ENCODE measurements around the gene PBX2. TPM values are rescaled to one million over a fixed set of nuclear protein-coding genes. Genes with fewer than 3 reads are reported as not detected.

The PBX2 gene
- total RNA-seq, result 10 to 100 TPM; 25.3 to 60.4 (median 39.7) TPM
- 10 to 100 TPM; 35.7 to 42.1 TPM for polyA plus RNA-seq
- long read RNA-seq, donor 1, transcript PBX2-201 (9 exons, 3,205 nt), result major isoform, 8 of 10 reads
- long read RNA-seq, donor 1, partial matches to known transcripts, result 1 of 10 reads
- long read RNA-seq, donor 1, other reads (novel, unspliced or antisense), result 1 of 10 reads
- long read RNA-seq, donor 2, partial matches to known transcripts, result 1 of 6 reads
- long read RNA-seq, donor 2, other reads (novel, unspliced or antisense), result 1 of 6 reads
- long read RNA-seq, donor 3, transcript PBX2-201 (9 exons, 3,205 nt), result major isoform, 8 of 9 reads
- long read RNA-seq, donor 3, partial matches to known transcripts, result 1 of 9 reads
- long read RNA-seq, donor 3, other reads (novel, unspliced or antisense), result 0 of 9 reads

- WGBS, 4 donors, result 2 to 3% (median 3%) methylated on average over 20 to 23 of the region's 23 CpGs
These were observed at the start of gene PBX2 for GRCh38 chr6:32190054-32190851. Gene PBX2 (minus strand): TSS chr6:32190202. CDS start chr6:32189915, 287 bp downstream.

GRCh38 chr6:32239462-32239861, 49.5 kb upstream of the PBX2 start:
- Histone ChIP-seq H3K4me1 (peaks cover 0 to 15% (median 5%) of the 10 kb centered on the region in 12 donors), H3K36me3 (no peaks in the 10 kb centered on the region), H3K27me3 (no peaks in the 10 kb centered on the region), H3K4me3 (no peak overlapping the region), H3K9me3 (no peaks in the 10 kb centered on the region), H3K27ac (no peak overlapping the region)
- ATAC-seq (no peak), DNase-seq (no peak)
- no peak for TF ChIP-seq CTCF (IDR thresholded peaks at IDR 0.05)
- no peak for TF ChIP-seq POLR2A (IDR thresholded peaks at IDR 0.05)
- intact Hi-C loops (cut with DNase I), result no loop called here
- WGBS, 4 donors, result 67 to 82% (median 75%) methylated on average over 2 of the region's 2 CpGs

More at GRCh38 chr6:32190054-32190851, at the start of gene PBX2:
- ATAC-seq, result peak; percentile 74 to 84 (median 78)
- H3K36me3 ChIP-seq, result peaks cover 0 to 27% (median 19%) of the 10 kb centered on the region in 9 donors
- TF ChIP-seq CTCF (IDR thresholded peaks at IDR 0.05), result no peak
- TF ChIP-seq POLR2A (IDR thresholded peaks at IDR 0.05), result peak in 1 of 2 donors; percentile 83
- H3K27ac ChIP-seq, result peak within 1 kb of the TSS; percentile 90 to 100 (median 97)
- peak; percentile 91 to 97 (median 95) for DNase-seq
- peaks cover 0 to 82% (median 60%) of the 10 kb centered on the region in 12 donors for H3K4me1 ChIP-seq
- H3K27me3 ChIP-seq, result no peaks in the 10 kb centered on the region
- intact Hi-C loops (cut with DNase I), result loop anchor here in 3 of 10 donors (5.0 to 10.0 kb wide), 3 partner anchors 63 to 1015 kb away; partner anchors contain the start of genes ATF6B (in 1 of the 3), HSD17B8 (in 1 of the 3), RING1 (in 1 of the 3) and RXRB (in 1 of the 3)
- no peaks in the 10 kb centered on the region for H3K9me3 ChIP-seq
- peak within 1 kb of the TSS; percentile 59 to 93 (median 80) for H3K4me3 ChIP-seq

- ATAC-seq (peak in 3 of 4 donors; percentile 42 to 84 (median 58)), DNase-seq (no peak)
- Histone ChIP-seq H3K4me1 (peaks cover 0 to 15% (median 0%) of the 10 kb centered on the region in 12 donors), H3K27me3 (no peaks in the 10 kb centered on the region), H3K27ac (peak overlapping the region; percentile 43 to 89 (median 78)), H3K9me3 (no peaks in the 10 kb centered on the region), H3K4me3 (no peak overlapping the region), H3K36me3 (no peaks in the 10 kb centered on the region)
- 25 to 42% (median 36%) methylated on average over 3 to 4 of the region's 4 CpGs for WGBS, 4 donors
- TF ChIP-seq CTCF (IDR thresholded peaks at IDR 0.05), result peak in 8 of 12 donors; percentile 9 to 45 (median 19)
- no peak for TF ChIP-seq POLR2A (IDR thresholded peaks at IDR 0.05)
- intact Hi-C loops (cut with DNase I), result no loop called here
These were observed 44.9 kb upstream of the PBX2 start for GRCh38 chr6:32234934-32235333.

Measured in heart left ventricle (tissue), 16 donors.